ENCODE data around the gene ODC1. TPM values are rescaled to one million over a fixed set of nuclear protein-coding genes. Genes with fewer than 3 reads are reported as not detected.

Gene ODC1
- total RNA-seq, 4 donors from 2014 or later = 16.5 to 76.6 (median 40.8) TPM

GRCh38 chr2:10436583-10437110 is 11.5 kb downstream of the ODC1 start:
- no peak overlapping the region for H3K27ac ChIP-seq
- WGBS = 87% methylated on average over 11 of the region's 13 CpGs
- H3K36me3 ChIP-seq = peaks cover 18% of the 10 kb centered on the region
- no peak for DNase-seq (ENCODE audit: low spot score in 2 of 2)
- H3K4me3 ChIP-seq = no peak overlapping the region
- TF ChIP-seq CTCF (IDR thresholded peaks at IDR 0.05) = no peak
- no peak for TF ChIP-seq POLR2AphosphoS5 (IDR thresholded peaks at IDR 0.05)
- no peak for TF ChIP-seq POLR2A (IDR thresholded peaks at IDR 0.05)
- no peak for TF ChIP-seq EP300 (IDR thresholded peaks at IDR 0.05)
- no peaks in the 10 kb centered on the region for H3K9me3 ChIP-seq
- peaks cover 5% of the 10 kb centered on the region for H3K27me3 ChIP-seq
- H3K4me1 ChIP-seq = peaks cover 19% of the 10 kb centered on the region

GRCh38 chr2:10435820-10436204 is 12.3 kb downstream of the ODC1 start:
- Histone ChIP-seq H3K4me3 (no peak overlapping the region), H3K4me1 (peaks cover 21% of the 10 kb centered on the region), H3K36me3 (peaks cover 10% of the 10 kb centered on the region), H3K9me3 (no peaks in the 10 kb centered on the region), H3K27me3 (peaks cover 5% of the 10 kb centered on the region), H3K27ac (no peak overlapping the region)
- no peak for DNase-seq (ENCODE audit: low spot score in 2 of 2)
- TF ChIP-seq EP300 (IDR thresholded peaks at IDR 0.05) = no peak
- no peak for TF ChIP-seq POLR2AphosphoS5 (IDR thresholded peaks at IDR 0.05)
- no peak for TF ChIP-seq CTCF (IDR thresholded peaks at IDR 0.05)
- no peak for TF ChIP-seq POLR2A (IDR thresholded peaks at IDR 0.05)
- WGBS = 94% methylated on average over 14 of the region's 14 CpGs

DNA sequence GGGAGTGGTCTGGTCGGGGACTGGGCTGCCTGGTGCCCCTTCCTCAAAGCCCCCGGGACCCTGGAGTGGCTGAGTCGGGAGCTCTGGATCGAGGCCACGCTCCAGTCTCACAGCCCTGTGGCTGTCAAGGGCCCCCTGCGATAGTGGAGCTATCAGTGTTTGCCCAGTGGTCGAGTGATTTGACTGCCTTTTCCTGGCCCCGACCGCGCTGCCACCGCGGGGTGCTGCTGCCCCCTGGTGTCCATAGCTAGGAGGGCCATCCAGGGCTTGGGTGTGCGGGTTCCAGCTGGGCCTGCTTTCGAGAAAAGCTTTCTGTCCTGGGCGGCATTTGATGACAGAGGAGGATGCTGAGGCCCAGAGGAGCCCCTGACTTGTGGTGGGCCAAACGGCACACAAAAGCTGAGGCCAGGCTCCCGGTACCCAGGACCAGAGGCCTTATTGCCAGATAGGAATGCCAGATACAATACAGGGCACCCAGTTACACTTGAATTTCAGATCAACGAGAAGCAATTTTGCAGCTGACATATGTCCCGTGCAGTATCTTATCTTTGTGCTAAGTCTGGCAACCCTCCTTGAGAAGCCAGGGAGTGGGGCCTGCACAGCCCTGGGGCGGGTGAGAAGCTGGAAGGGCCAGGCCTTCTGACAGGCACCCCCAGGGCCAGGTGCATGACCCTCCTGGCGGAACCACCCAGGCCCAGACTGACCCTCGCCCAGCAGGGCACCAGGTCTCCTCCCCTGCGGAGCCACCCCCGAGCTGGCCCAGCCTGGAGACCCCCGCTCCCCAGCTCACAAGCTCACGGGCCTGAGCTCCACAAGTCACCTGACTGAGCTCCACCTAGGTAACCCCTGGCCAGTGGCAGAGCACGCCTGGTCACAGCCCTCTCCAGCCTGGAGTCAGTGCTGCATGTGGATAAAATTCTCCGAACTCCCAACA is 13.0 kb downstream of the ODC1 start:
- TF ChIP-seq CTCF (IDR thresholded peaks at IDR 0.05) (peak; percentile 87 to 96), POLR2AphosphoS5 (IDR thresholded peaks at IDR 0.05) (no peak)
- Histone ChIP-seq H3K36me3 (peaks cover 3% of the 10 kb centered on the region), H3K27ac (no peak overlapping the region), H3K4me1 (peaks cover 21% of the 10 kb centered on the region), H3K27me3 (peaks cover 5% of the 10 kb centered on the region), H3K9me3 (no peaks in the 10 kb centered on the region), H3K4me3 (no peak overlapping the region)
- no peak for DNase-seq (ENCODE audit: low spot score in 2 of 2)
- 59% methylated on average over 14 of the region's 28 CpGs for WGBS

- Histone ChIP-seq H3K4me3 (no peak overlapping the region), H3K27ac (no peak overlapping the region), H3K4me1 (peaks cover 21% of the 10 kb centered on the region), H3K36me3 (no peaks in the 10 kb centered on the region), H3K9me3 (no peaks in the 10 kb centered on the region), H3K27me3 (peaks cover 5% of the 10 kb centered on the region)
- no peak for DNase-seq (ENCODE audit: low spot score in 2 of 2)
- 72% methylated on average over 18 of the region's 19 CpGs for WGBS
- TF ChIP-seq CTCF (IDR thresholded peaks at IDR 0.05) = no peak
- no peak for TF ChIP-seq POLR2A (IDR thresholded peaks at IDR 0.05)
- no peak for TF ChIP-seq EP300 (IDR thresholded peaks at IDR 0.05)
- no peak for TF ChIP-seq POLR2AphosphoS5 (IDR thresholded peaks at IDR 0.05)
Observed at GRCh38 chr2:10433947-10434885, 13.9 kb downstream of the ODC1 start.
